ENCODE results near the gene VLDLR. TPM values are rescaled to one million over a fixed set of nuclear protein-coding genes. Genes with fewer than 3 reads are reported as not detected.

The VLDLR gene
- total RNA-seq, 1 donor from 2014 or later, result 23.1 TPM

- no peaks in the 10 kb centered on the region for H3K36me3 ChIP-seq
- no peak overlapping the region for H3K27ac ChIP-seq
- ATAC-seq (no peak), DNase-seq (no peak)
- no peaks in the 10 kb centered on the region for H3K4me1 ChIP-seq
- intact Hi-C loops (cut with DNase I), result no loop called here
- no peaks in the 10 kb centered on the region for H3K9me3 ChIP-seq
- TF ChIP-seq CTCF (IDR thresholded peaks at IDR 0.05), result no peak
- no peak overlapping the region for H3K4me3 ChIP-seq
- H3K27me3 ChIP-seq, result no peaks in the 10 kb centered on the region
Measured at GRCh38 chr9:2688636-2689035, 67.0 kb downstream of the VLDLR start.

GRCh38 chr9:2691212-2691611 is 69.6 kb downstream of the VLDLR start:
- no peak for TF ChIP-seq CTCF (IDR thresholded peaks at IDR 0.05)
- ATAC-seq, result no peak
- Histone ChIP-seq H3K36me3 (no peaks in the 10 kb centered on the region), H3K9me3 (no peaks in the 10 kb centered on the region), H3K4me3 (no peak overlapping the region), H3K4me1 (no peaks in the 10 kb centered on the region), H3K27me3 (no peaks in the 10 kb centered on the region), H3K27ac (no peak overlapping the region)
- no peak for DNase-seq
- intact Hi-C loops (cut with DNase I), result no loop called here

- H3K27ac ChIP-seq, result no peak overlapping the region
- no peaks in the 10 kb centered on the region for H3K27me3 ChIP-seq
- H3K4me1 ChIP-seq, result no peaks in the 10 kb centered on the region
- TF ChIP-seq CTCF (IDR thresholded peaks at IDR 0.05), result no peak
- no peaks in the 10 kb centered on the region for H3K9me3 ChIP-seq
- H3K36me3 ChIP-seq, result no peaks in the 10 kb centered on the region
- no peak overlapping the region for H3K4me3 ChIP-seq
- intact Hi-C loops (cut with DNase I), result no loop called here
- DNase-seq (no peak), ATAC-seq (no peak)
Measured at GRCh38 chr9:2691626-2692025, 70.0 kb downstream of the VLDLR start.

GRCh38 chr9:2693056-2693455 is 71.5 kb downstream of the VLDLR start:
- Histone ChIP-seq H3K27ac (no peak overlapping the region), H3K36me3 (no peaks in the 10 kb centered on the region), H3K4me3 (no peak overlapping the region), H3K4me1 (no peaks in the 10 kb centered on the region), H3K9me3 (no peaks in the 10 kb centered on the region), H3K27me3 (no peaks in the 10 kb centered on the region)
- DNase-seq (no peak), ATAC-seq (no peak)
- intact Hi-C loops (cut with DNase I), result no loop called here
- no peak for TF ChIP-seq CTCF (IDR thresholded peaks at IDR 0.05)

GRCh38 chr9:2697492-2697891 is 75.9 kb downstream of the VLDLR start:
- Histone ChIP-seq H3K4me3 (no peak overlapping the region), H3K27me3 (no peaks in the 10 kb centered on the region), H3K27ac (no peak overlapping the region), H3K9me3 (no peaks in the 10 kb centered on the region), H3K36me3 (no peaks in the 10 kb centered on the region), H3K4me1 (no peaks in the 10 kb centered on the region)
- no peak for TF ChIP-seq CTCF (IDR thresholded peaks at IDR 0.05)
- no peak for ATAC-seq
- intact Hi-C loops (cut with DNase I), result no loop called here
- DNase-seq, result no peak

GRCh38 chr9:2700398-2700797 is 78.8 kb downstream of the VLDLR start:
- H3K36me3 ChIP-seq, result no peaks in the 10 kb centered on the region
- no peaks in the 10 kb centered on the region for H3K9me3 ChIP-seq
- intact Hi-C loops (cut with DNase I), result no loop called here
- H3K4me1 ChIP-seq, result no peaks in the 10 kb centered on the region
- no peak overlapping the region for H3K27ac ChIP-seq
- no peak for TF ChIP-seq CTCF (IDR thresholded peaks at IDR 0.05)
- no peak for DNase-seq
- no peak for ATAC-seq
- no peaks in the 10 kb centered on the region for H3K27me3 ChIP-seq
- H3K4me3 ChIP-seq, result no peak overlapping the region

Data from upper lobe of right lung (tissue), 1 donor.